ENCODE data around the gene DCTN3. TPM values are rescaled to one million over a fixed set of nuclear protein-coding genes. Genes with fewer than 3 reads are reported as not detected.

The DCTN3 gene
- total and polyA plus RNA-seq, 5 experiments from 2014 or later: 60.0 to 140 (median 117) TPM

DNA sequence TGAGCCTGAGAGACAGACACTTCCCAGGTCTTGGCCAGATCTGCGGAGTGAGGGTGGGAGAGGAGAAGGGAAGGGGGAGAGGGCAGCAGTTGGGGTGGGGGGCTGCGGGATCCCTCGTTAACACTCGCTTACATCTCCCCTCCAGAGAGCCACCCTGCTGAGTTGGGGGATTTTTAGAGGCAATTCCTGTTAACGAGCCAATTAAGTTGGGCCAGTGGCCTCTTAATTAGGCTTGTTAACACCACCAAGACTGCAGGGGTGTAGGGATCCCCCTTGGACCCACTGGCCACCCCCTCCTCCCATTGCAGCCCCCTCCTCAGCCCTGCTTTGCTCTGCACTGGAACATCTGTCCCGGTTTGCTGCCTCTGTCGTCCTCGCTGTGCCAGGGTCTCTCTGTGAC is 54.4 kb downstream of the DCTN3 start:
- ATAC-seq (no peak), DNase-seq (no peak)
- Mint-ChIP-seq H3K9me3 (peaks cover 0 to 4% (median 0%) of the 10 kb centered on the region in 9 donors), H3K36me3 (no peaks in the 10 kb centered on the region), H3K27me3 (peaks cover 16 to 71% (median 39%) of the 10 kb centered on the region in 5 donors), H3K4me3 (no peak overlapping the region), H3K27ac (no peak overlapping the region), H3K4me1 (peaks cover 0 to 3% (median 0%) of the 10 kb centered on the region in 4 donors)
- POLR2A ChIA-PET: no interaction called here

DNA sequence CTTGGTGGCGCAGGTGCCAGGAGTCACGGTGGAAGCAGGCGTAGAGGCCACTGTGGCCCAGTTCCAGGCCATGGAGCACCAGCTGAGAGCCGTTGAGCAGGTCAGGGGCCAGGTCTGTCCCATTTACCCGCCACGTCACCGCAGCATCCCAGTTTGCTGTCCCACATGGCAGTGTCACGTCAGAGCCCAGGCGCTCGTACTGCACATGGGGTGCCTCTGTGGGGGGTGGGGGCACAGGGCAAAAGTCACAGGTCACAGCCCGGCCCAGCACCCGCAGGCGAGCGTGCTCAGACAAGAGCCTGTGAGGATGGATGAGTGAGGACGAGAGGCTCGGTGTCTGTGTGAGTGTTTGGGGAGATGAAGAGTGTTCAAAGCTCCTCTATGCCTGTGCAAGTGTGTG is 55.7 kb downstream of the DCTN3 start:
- Mint-ChIP-seq H3K4me1 (peaks cover 0 to 4% (median 0%) of the 10 kb centered on the region in 4 donors), H3K36me3 (no peaks in the 10 kb centered on the region), H3K27ac (no peak overlapping the region), H3K9me3 (peaks cover 0 to 4% (median 0%) of the 10 kb centered on the region in 9 donors), H3K27me3 (peaks cover 21 to 68% (median 42%) of the 10 kb centered on the region in 5 donors), H3K4me3 (no peak overlapping the region)
- POLR2A ChIA-PET: no interaction called here
- ATAC-seq (no peak), DNase-seq (no peak)

Other genes with a start within 250 kb of the DCTN3 start
- gene MYORG, start 243.6 kb downstream of the DCTN3 start, total RNA-seq: 1 to 10 TPM; 1.2 to 1.5 TPM
- gene MYORG, start 243.6 kb downstream of the DCTN3 start, polyA plus RNA-seq: under 1 TPM; 0.17 to 0.39 (median 0.37) TPM
- 10 to 100 TPM; 18.4 to 18.5 TPM for gene FAM219A, start 161.9 kb downstream of the DCTN3 start, total RNA-seq
- 1 to 10 TPM in 1 of 3 donors, under 1 TPM in 2; 0.59 to 1.1 (median 0.67) TPM for gene FAM219A, start 161.9 kb downstream of the DCTN3 start, polyA plus RNA-seq
- not detected for gene DNAI1, start 161.7 kb downstream of the DCTN3 start, total RNA-seq
- gene DNAI1, start 161.7 kb downstream of the DCTN3 start, polyA plus RNA-seq: not detected
- under 1 TPM in 1 of 2 experiments, not detected in 1; 0.36 TPM for gene ENHO, start 97.5 kb downstream of the DCTN3 start, total RNA-seq
- gene ENHO, start 97.5 kb downstream of the DCTN3 start, polyA plus RNA-seq: under 1 TPM; 0.19 to 0.24 (median 0.21) TPM
- not detected for gene CNTFR, start 30.8 kb downstream of the DCTN3 start, total RNA-seq
- gene CNTFR, start 30.8 kb downstream of the DCTN3 start, polyA plus RNA-seq: not detected
- 10 to 100 TPM; 20.5 to 22.2 TPM for gene RPP25L, start 8.4 kb downstream of the DCTN3 start, total RNA-seq
- gene RPP25L, start 8.4 kb downstream of the DCTN3 start, polyA plus RNA-seq: 10 to 100 TPM; 28.7 to 51.7 (median 45.1) TPM
- gene ARID3C, start 8.6 kb upstream of the DCTN3 start, total RNA-seq: under 1 TPM in 1 of 2 experiments, not detected in 1; 0.27 TPM
- not detected for gene ARID3C, start 8.6 kb upstream of the DCTN3 start, polyA plus RNA-seq
- 10 to 100 TPM; 37.7 to 39.8 TPM for gene SIGMAR1, start 17.3 kb upstream of the DCTN3 start, total RNA-seq
- 10 to 100 TPM; 67.9 to 78.4 (median 71.8) TPM for gene SIGMAR1, start 17.3 kb upstream of the DCTN3 start, polyA plus RNA-seq
- 100 to 1,000 TPM; 170 to 181 TPM for gene GALT, start 26.2 kb upstream of the DCTN3 start, total RNA-seq
- 10 to 100 TPM; 38.2 to 46.7 (median 42.0) TPM for gene GALT, start 26.2 kb upstream of the DCTN3 start, polyA plus RNA-seq
- 100 to 1,000 TPM; 135 to 144 TPM for gene IL11RA, start 31.7 kb upstream of the DCTN3 start, total RNA-seq
- 1 to 10 TPM; 5.1 to 7.7 (median 6.1) TPM for gene IL11RA, start 31.7 kb upstream of the DCTN3 start, polyA plus RNA-seq
- not detected for gene CCL27, start 42.2 kb upstream of the DCTN3 start, total RNA-seq
- not detected for gene CCL27, start 42.2 kb upstream of the DCTN3 start, polyA plus RNA-seq
- not detected for gene CCL19, start 70.8 kb upstream of the DCTN3 start, total RNA-seq
- gene CCL19, start 70.8 kb upstream of the DCTN3 start, polyA plus RNA-seq: not detected
- gene CCL21, start 89.6 kb upstream of the DCTN3 start, total RNA-seq: not detected
- not detected for gene CCL21, start 89.6 kb upstream of the DCTN3 start, polyA plus RNA-seq

Data from naive thymus-derived CD8-positive, alpha-beta T cell (primary cell).